Activated CD4-positive, alpha-beta T cell treated with anti-CD3 and anti-CD28 coated beads, Interleukin-2, amount 50 U/mL, for 16 hours (primary cell): ENCODE results near the gene MRFAP1.
"Not testable (repeated sequence)": the region's sequence is repeated elsewhere in the genome, so short reads cannot be mapped to it uniquely, and the experiment has no call there.

Source experiments
- DNase-seq: peaks from one replicate; pipeline ENCODE4 v3.0.0-alpha.2; 2020

MRFAP1 gene

DNA sequence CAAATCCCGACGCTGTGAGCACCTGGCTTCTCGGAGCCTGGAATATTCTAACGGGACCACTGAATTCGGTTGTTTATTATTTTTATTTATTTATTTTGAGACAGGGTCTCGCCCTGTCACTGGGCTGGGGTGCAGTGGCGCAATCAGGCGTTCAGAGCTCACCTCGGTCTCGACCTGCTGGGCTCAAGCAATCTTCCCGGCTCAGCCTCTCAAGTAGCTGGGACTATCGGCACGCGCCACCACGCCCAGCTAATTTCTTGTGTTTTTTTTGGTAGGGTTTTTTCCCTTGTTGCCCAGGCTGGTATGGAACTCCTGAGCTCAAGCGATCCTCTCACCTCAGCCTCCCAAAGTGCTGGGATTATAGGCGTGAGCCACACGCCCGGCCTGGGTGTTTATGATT lies 31.6 kb downstream of the MRFAP1 start:
- no peak for DNase-seq

DNA sequence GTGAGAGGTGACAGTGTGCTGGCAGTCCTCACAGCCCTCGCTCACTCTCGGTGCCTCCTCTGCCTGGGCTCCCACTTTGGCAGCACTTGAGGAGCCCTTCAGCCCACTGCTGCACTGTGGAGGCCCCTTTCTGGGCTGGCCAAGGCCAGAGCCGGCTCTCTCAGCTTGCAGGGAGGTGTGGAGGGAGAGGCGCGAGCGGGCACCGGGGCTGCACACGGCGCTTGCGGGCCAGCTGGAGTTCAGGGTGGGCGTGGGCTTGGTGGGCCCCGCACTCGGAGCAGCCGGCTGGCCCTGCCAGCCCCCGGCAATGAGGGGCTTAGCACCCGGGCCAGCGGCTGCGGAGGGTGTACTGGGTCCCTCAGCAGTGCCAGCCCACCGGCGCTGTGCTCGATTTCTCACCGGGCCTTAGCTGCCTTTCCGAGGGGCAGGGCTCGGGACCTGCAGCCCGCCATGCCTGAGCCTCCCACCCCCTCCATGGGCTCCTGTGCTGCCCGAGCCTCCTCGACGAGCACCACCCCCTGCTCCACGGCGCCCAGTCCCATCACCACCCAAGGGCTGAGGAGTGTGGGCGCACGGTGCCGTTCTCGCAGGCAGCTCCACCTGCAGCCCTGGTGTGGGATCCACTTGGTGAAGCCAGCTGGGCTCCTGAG lies 32.2 kb downstream of the MRFAP1 start:
- not testable (repeated sequence) for DNase-seq

DNA sequence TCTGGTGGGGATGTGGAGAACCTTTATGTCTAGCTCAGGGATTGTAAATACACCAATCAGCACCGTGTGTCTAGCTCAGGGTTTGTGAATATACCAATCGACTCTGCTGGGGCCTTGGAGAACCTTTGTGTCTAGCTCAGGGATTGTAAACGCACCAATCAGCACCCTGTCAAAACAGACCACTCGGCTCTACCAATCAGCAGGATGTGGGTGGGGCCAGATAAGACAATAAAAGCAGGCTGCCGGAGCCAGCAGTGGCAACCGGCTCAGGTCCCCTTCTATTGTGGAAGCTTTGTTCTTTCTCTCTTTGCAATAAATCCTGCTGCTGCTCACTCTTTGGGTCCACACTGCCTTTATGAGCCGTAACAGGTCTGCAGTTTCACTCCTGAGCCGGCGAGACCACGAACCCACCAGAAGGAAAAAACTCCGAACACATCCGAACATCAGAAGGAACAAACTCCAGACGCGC lies 32.7 kb downstream of the MRFAP1 start:
- DNase-seq, result peak; percentile 65

DNA sequence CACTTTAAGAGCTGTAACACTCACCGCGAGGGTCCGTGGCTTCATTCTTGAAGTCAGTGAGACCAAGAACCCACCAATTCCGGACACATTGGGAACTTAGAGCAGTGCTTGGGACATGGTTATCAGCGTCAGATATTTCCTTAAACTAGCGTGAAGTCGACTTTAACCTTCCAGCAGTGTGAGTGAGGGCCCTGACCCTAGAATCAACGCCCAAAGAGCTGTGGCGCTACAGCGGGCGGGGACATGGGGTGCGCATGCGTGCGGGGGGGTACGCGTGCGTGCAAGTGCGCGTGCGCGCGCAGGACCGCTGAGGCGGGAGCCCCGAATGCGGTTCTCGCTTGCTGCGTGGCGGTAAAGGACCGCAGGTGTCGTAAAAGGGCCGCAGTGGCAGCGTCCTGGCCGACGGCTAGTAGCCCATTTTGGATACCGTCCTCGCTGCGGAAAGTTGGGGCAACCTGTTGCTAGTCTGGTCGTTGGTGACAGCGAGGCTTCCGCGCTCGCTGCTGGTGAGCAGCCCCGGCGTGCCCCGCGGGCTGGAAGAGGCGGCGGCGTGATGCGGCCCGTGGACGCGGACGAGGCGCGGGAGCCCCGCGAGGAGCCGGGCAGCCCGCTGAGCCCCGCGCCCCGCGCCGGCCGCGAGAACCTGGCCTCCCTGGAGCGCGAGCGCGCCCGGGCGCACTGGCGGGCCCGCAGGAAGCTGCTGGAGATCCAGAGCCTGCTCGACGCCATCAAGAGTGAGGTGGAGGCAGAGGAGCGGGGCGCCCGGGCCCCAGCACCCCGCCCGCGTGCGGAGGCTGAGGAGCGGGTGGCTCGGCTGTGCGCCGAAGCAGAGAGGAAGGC lies 33.4 kb downstream of the MRFAP1 start:
- peak; percentile 96 for DNase-seq

DNA sequence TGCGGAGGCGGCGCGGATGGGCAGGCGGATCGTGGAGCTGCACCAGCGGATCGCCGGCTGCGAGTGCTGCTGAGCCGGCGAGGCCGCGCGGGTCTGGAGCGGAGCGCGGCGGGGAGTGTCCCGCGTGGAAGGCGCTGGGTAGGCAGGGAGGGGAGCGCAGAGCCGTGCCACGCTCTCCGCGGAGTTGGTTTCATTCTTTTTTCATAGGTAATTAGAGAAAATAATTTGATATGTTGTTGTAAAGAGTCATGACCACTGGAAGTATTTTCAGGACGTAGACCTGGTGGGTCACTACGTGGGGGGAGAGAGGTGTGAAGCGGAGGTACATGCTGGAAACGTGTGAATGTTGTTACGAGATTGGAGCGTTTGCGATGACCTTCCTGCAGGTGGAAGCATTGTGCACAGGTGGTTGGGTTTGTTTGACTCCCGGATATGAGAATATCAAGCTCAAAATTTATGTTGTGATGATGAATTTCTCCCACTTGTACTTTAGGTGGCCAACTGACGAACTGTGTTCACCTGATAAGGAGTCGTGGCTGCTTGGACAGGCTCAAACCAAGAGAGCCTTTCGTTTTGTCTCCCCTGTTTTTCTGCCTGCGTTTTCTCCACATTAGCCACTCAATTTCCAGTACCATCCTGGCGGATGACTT lies 34.1 kb downstream of the MRFAP1 start:
- peak; percentile 80 for DNase-seq

DNA sequence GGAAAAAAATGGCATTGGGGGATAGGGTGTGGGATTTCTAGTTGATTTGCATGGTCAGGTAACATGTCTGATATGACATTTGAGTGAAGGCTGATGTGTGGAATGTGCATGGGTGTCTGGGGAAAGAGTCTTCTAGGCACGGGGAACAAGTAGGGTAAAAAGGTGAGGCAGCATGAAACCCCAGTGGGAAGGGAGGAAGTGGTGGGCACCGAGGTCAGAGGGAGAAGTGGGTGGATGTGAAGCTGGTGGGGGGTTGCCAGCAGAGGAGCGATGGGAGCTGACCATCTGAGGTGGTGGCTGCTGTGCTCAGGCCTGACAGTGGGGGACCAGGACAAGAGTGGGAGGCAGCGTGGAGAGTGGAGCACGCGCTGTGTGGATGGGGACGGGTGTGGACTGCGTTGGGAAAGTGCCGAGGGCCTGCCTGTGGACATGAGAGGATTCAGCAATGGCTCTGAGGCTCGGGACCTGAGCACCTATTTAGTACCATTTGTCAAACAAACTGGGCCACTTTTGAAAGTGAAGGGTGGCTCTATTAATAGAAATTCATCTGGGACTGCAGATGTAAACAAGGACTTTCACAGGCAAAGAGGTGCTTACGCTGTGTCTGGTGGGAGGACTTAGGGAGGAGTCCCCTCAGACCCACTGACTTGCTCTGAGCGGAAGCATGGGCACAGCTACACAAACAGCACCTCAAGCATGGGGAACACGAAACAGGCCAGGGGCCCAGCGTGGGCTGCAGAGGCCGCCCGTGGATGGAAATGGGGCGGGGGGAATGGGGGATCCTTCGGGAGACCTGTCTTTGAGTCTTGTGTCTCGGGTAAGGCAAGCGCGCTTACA lies 36.5 kb downstream of the MRFAP1 start:
- DNase-seq, result no peak

DNA sequence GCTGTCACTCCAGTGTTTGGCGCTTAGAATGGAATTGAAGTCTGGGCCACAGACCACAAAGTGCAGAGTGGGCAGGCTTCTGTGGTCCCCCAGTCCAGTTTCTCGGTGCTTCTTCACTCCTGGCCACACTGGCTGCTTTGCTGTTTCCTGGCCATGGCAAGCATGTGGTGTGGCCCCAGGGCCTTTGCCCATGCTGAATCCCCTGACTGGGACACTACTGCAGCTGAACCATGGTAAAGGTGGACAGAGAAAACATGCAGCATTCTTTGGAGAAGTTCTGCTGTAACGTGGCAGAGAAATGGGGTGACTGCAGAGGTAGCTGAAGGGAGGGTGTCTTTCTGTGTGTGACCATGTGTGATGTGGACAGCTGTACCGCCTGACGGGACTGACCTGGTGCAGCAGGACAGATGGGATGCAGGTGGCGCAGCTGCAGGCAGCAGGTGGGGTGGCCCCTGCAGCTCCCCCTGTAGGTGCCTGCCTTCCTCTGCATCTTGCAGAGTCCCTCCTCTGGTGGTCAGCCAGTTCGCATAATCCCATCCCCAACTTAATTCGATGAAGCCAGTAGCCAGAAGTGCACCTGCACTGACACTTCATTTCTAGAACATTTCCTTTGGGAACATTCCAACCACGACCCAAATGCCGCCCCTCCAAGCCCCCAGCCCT lies 40.0 kb downstream of the MRFAP1 start:
- no peak for DNase-seq

DNA sequence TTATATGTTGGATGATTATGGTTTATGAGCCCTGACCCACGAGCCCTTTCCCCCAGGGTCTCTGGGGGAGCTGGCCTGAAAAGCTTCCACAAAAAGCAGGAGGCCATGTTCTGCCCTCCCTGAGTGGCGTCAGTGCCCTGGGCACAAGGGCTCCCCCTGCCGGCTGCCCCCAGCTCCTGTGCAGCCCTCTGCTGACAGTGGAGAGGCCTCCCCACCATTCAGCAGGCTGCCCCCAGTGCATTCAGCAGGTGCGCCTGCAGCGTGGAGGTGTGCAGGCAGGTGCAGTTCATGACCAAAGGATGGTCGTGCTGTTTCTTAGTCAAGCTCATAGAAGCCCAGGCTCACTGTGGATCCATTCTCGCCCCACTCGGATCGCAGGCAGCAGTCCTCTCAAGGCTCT lies 40.7 kb downstream of the MRFAP1 start:
- DNase-seq, result no peak

DNA sequence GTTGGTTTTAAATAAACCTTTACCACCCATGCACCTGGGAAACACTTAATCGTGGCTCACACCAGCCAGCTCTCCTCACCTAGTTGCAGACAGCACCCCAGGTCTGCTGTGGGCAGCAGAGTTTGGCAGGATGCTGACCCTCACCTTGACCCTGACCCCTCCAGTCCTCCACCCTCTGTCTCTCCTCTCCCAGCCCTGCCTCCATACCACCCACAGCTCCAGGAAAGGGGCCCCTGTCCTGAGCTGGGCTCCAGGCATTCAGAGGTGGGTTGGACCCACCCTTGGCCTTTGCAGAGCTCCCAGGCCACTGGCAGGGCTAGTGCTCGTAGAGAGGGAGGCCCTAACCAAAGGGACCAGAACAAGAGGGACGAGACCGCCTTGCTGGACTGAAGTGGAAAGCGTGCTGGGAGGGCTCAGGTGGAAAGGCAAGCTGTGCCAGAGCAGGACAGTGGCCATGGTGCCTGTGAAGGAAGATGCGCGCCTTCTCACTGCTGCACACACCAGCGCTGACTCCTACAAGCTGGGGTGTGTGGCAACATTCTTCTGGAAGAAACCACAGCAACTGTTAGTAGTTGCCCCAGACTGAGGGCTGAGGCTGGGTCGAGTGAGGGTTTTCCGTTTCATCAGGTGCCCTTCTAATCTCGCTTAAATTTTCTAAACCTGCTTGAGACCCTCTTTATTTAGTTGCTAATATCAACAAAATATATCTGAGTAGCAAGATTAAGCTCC lies 42.5 kb downstream of the MRFAP1 start:
- no peak for DNase-seq

DNA sequence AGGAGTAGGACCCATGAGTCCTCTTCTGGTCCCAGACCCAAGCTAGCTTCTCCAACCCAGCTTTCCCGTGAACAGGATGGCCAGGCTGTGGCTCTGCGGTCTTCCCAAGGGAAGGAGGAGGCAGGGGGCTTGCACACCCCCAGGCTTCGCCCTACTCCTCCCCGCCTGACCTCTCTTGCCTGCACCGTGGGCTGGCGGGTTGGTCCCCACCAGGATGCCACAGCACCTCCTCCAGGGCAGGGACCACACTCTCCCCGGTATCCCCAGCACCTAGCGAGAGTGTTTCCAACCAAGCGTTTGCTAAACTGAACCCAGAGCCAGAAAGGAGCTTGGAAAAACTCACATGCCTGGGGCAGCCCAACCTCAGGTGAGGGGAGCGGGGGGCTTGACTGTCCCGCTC lies 44.2 kb downstream of the MRFAP1 start:
- DNase-seq, result no peak

DNA sequence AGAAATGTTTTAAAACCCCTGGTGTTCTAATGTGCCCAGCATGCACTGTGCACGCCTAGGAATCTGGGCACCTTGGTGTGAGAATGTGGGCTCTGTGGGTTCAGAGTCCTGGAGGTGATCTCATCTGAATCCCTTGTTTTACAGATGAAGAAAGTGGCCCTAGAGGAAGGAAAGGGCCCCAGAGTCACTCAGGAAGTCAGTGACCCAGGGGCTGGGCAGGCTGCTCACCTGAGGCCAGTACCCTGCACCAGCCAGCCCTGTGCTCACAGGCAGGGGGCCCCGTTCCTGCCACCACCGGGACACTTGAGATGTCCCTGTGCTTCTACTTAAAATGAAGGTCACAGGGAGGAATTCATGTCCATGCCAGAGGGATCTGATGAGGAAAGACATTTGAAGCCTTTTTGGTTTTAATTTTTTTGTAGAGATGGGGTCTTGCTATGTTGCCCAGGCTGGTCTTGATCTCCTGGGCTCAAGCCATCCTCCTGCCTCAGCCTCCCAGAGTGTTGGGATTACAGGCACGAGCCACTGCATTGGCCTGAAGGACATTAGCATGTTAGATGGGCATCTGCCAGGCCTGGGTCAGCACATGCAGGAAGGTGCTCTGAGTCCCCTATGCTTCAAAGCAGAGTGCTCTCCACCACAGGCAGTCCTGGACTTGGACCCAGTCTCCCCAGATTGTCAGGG lies 45.8 kb downstream of the MRFAP1 start:
- no peak for DNase-seq

DNA sequence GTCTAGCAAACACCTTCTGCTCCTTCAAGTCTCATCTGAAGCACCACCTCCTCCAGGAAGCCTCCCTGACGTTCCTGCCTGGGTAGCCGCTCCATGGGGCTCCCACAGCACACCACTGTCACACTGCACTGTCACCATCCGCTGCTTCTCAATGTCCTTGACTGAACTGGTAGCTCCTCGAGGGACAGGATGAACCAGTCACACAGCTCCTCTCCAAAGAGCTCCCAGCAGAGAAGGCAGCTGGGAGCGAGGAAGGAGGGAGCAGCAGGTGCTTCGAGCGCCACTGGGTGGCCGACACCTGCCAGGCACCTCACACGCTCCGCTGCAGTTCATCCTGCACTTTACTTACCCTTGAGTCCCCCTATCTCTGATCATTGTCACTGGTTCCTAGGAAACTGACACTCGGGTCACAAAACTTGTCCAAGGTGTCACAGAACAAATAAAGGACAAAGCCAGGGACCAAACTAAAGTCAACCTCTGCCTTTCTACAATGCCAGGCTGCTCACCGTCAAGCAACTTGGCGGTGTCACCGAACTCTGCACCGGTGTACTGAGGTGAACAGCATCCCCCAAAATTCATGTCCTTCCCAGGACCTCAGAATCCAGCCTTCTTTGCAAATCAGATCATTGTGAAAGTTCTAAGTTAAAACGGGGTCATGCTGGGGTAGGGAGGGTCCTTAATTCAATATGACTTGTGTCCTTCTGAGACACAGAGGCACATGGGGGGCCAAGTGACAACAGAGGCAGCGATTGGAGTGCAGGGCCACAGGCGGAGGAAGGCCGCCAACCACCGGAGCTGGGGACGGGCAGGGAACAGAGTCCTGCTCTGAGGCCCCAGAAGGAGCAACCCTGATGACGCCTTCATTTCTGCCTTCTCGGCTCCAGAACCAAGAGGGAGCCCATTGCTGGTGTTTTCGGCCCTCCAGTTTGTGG lies 47.7 kb downstream of the MRFAP1 start:
- no peak for DNase-seq

DNA sequence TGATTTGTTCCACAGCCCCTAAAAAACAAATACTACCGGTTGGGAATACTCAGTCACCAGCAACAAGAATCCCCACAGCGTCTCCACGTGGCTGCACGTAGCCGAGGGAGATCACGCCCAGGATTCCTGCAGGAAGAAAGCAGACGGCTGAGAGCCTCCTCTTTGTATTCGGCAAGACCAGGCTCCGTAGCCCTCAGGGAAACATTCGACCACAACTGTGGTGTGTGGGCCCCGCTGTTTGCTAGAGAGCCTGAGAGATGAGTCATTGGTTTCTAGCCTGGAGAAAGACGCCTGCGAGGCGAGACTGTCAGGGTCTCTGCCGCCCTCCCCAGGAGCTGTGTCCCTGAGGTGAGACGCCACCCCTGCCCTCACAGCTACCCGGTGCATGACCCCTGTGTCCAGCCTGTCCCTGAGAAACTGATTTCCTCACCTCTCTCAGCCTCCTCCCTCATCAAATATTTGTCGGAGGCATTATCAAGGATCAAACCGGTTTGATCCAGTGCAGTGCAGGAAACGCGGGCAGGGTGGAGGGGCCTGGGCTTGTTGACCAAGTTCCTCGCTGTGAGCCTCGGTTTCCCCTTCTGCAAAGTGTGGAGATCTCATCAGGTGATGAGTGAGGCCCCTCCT lies 48.5 kb downstream of the MRFAP1 start:
- peak; percentile 91 for DNase-seq

DNA sequence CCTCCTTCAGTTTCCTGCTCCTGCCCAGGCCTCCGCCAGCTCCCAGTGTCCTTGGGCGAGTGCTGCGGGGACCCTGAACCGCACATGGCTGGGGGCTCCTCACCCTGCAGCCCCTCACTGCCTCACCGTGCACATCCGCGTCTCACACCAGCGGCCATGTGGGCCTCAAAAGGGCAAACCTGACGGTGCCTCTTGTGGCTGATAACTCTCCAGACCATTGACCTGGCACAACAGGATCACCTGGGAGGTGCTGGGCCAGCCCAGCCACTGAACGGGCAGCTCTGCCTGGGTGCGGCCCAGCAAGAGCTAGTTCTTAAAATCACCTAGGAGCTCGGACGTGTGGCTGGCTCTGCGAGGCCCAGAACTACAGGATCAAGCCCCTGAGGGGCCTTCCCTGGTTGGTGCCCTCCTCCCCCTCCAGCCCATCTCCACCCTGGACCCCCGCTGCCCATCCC lies 49.0 kb downstream of the MRFAP1 start:
- no peak for DNase-seq
